Activated naive CD4-positive, alpha-beta T cell treated with anti-CD3 and anti-CD28 coated beads, Interleukin-2, amount 50 U/mL, for 24 hours (primary cell): Measurements from ENCODE around the gene EEF1AKMT4.

ENCODE experiments used
- H3K27ac Mint-ChIP-seq: one replicate; pipeline ENCODE4 v1.8.0; 2021; ENCODE audit warnings: mild to moderate bottlenecking, mixed read lengths
- H3K27me3 Mint-ChIP-seq: one replicate; pipeline ENCODE4 v1.8.0; 2021; ENCODE audit warnings: mixed read lengths
- H3K36me3 Mint-ChIP-seq: one replicate; pipeline ENCODE4 v1.8.0; 2021; ENCODE audit warnings: mixed read lengths
- H3K4me1 Mint-ChIP-seq: one replicate; pipeline ENCODE4 v1.8.0; 2021; ENCODE audit warnings: mixed read lengths
- H3K4me3 Mint-ChIP-seq: one replicate; pipeline ENCODE4 v1.8.0; 2021; ENCODE audit warnings: mild to moderate bottlenecking, mixed read lengths
- H3K9me3 Mint-ChIP-seq: one replicate; pipeline ENCODE4 v1.8.0; 2021; ENCODE audit warnings: mixed read lengths

Gene EEF1AKMT4

GRCh38 chr3:184241447-184242296, 7.8 kb upstream of the EEF1AKMT4 start:
- H3K27ac Mint-ChIP-seq, result no peak overlapping the region
- H3K4me3 Mint-ChIP-seq, result no peak overlapping the region
- peaks cover 9% of the 10 kb centered on the region for H3K36me3 Mint-ChIP-seq
- no peaks in the 10 kb centered on the region for H3K27me3 Mint-ChIP-seq
- no peaks in the 10 kb centered on the region for H3K9me3 Mint-ChIP-seq
- H3K4me1 Mint-ChIP-seq, result peaks cover 5% of the 10 kb centered on the region

DNA sequence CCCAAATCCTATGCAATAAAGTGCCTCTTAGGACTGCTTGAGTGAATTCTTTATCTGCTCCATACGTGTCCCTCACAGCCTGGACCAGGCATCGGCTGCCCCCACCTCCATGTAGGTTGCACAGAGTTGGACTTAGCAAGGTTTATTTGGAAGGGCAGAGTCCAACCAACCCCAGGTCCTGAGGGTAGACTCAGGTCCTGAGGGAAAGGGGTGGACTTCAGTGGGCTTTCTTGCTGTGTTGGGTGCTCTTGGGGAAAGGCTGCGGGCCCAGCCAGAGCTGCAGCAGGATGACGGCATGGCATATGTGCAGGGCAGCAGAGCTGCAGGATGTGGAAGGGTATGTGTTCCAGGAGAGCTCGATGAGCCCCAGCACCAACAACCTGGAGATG, 7.2 kb upstream of the EEF1AKMT4 start:
- Mint-ChIP-seq H3K36me3 (peaks cover 9% of the 10 kb centered on the region), H3K27ac (no peak overlapping the region), H3K9me3 (no peaks in the 10 kb centered on the region), H3K4me1 (peaks cover 5% of the 10 kb centered on the region), H3K27me3 (no peaks in the 10 kb centered on the region), H3K4me3 (no peak overlapping the region)

DNA sequence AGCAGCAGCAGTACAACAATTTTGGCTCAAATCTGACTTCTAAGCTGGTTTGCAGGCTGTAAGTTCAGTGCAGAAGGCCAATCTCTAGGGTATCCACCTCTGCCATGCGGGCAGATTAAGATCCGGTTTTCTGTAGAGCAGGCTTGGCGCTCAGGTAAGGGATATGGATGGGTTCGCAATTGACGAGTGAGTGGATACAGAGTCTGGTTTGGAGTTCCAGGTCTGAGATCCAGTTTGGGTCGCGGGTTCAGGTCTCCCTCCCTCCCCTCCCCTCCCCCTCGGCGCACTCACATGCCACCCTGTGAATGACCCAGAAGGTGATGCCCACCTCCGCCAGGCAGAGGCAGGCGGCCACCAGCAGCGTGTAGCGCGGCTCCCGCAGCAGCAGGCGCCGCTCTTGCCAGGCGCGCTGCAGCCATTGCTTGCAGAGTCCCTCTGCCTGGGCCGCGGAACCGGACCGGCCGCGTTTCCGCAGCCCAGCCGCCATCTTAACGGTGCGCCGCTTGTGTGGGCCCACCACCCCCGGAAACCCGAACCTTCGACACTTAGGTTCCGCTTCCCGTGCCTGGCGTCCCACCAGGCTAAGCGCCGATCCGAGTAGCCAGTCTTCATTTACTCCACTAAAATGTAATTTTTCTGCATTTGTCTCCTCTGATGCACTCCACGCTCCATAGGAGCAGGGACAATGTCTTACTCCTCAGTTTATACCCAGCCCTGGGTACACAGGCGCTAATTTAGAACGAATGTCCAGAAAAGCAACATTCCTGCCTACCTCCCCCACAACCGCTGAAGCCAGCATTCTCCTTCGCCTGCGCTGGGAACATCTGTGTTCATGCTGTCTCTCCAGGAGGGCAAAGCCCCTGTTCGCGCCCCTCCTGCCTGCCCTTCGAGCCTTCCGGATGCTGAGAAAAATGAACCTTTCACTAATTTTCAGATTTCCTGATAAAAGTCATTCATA, 739 bp upstream of the EEF1AKMT4 start, which contains the start of gene ALG3:
Gene ALG3, minus strand, starts transcription at position 509 of the 958 bp plus-strand sequence. Its CDS starts 22 bp downstream, at position 487.
- Mint-ChIP-seq H3K27me3 (no peaks in the 10 kb centered on the region), H3K4me3 (peak within 1 kb of the TSS; percentile 97), H3K9me3 (no peaks in the 10 kb centered on the region), H3K27ac (peak within 1 kb of the TSS; percentile 100), H3K4me1 (peaks cover 15% of the 10 kb centered on the region), H3K36me3 (peaks cover 6% of the 10 kb centered on the region)

GRCh38 chr3:184250167-184250828, 826 bp downstream of the EEF1AKMT4 start:
- Mint-ChIP-seq H3K4me1 (peaks cover 15% of the 10 kb centered on the region), H3K36me3 (no peaks in the 10 kb centered on the region), H3K27me3 (no peaks in the 10 kb centered on the region), H3K4me3 (peak overlapping the region; percentile 97), H3K27ac (peak overlapping the region; percentile 100), H3K9me3 (no peaks in the 10 kb centered on the region)

DNA sequence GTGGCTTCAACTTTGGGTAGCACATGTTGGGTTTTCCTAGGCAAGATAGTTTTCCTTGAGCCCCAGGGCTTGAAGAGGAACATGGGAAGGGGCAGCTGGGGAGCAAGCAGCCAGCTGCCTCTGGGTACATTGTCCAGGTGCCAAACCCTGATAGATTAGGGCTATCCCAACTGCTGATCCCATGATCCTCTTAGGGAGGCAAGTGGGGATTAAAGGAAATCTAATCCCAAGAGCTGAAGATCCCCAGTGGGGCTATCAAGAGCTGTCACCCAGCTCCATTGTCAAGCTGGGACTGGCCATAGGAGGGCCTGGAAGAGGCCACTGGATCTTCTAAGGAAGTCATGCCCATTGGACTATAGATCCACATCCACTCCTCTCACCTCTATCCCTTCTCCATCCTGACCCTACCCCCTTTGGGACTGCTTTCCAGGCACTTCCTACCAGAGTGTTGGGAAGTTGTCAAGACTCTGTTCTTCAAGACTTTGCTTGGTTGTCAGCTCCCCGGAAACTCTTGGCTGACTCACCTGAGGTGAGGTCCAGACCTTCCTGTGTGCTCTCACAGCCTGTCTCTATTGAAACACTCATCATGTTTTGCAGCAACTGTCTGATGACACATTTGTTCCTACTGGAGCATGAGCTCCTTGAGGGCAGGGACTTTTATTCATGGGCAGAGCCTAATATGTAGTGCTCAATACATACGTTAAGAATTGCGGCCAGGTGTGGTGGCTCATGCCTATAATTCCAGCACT, 6.0 kb downstream of the EEF1AKMT4 start:
- peak overlapping the region; percentile 30 for H3K27ac Mint-ChIP-seq
- H3K4me1 Mint-ChIP-seq, result peaks cover 13% of the 10 kb centered on the region
- peaks cover 7% of the 10 kb centered on the region for H3K27me3 Mint-ChIP-seq
- no peaks in the 10 kb centered on the region for H3K9me3 Mint-ChIP-seq
- no peak overlapping the region for H3K4me3 Mint-ChIP-seq
- peaks cover 6% of the 10 kb centered on the region for H3K36me3 Mint-ChIP-seq

GRCh38 chr3:184257083-184257915, 7.8 kb downstream of the EEF1AKMT4 start:
- Mint-ChIP-seq H3K27me3 (peaks cover 13% of the 10 kb centered on the region), H3K4me3 (no peak overlapping the region), H3K27ac (no peak overlapping the region), H3K36me3 (peaks cover 7% of the 10 kb centered on the region), H3K9me3 (no peaks in the 10 kb centered on the region), H3K4me1 (peaks cover 21% of the 10 kb centered on the region)

GRCh38 chr3:184258926-184259325, 9.5 kb downstream of the EEF1AKMT4 start:
- Mint-ChIP-seq H3K9me3 (no peaks in the 10 kb centered on the region), H3K27ac (no peak overlapping the region)

GRCh38 chr3:184259396-184259877, 10.0 kb downstream of the EEF1AKMT4 start:
- H3K36me3 Mint-ChIP-seq, result peaks cover 7% of the 10 kb centered on the region
- H3K9me3 Mint-ChIP-seq, result no peaks in the 10 kb centered on the region
- H3K27me3 Mint-ChIP-seq, result peaks cover 17% of the 10 kb centered on the region
- peak overlapping the region; percentile 77 for H3K4me3 Mint-ChIP-seq
- H3K4me1 Mint-ChIP-seq, result peaks cover 26% of the 10 kb centered on the region
- no peak overlapping the region for H3K27ac Mint-ChIP-seq

More at GRCh38 chr3:184258926-184259325, 9.5 kb downstream of the EEF1AKMT4 start:
- H3K36me3 Mint-ChIP-seq, result peaks cover 7% of the 10 kb centered on the region
- peaks cover 26% of the 10 kb centered on the region for H3K4me1 Mint-ChIP-seq
- peak overlapping the region; percentile 77 for H3K4me3 Mint-ChIP-seq
- peaks cover 17% of the 10 kb centered on the region for H3K27me3 Mint-ChIP-seq

DNA sequence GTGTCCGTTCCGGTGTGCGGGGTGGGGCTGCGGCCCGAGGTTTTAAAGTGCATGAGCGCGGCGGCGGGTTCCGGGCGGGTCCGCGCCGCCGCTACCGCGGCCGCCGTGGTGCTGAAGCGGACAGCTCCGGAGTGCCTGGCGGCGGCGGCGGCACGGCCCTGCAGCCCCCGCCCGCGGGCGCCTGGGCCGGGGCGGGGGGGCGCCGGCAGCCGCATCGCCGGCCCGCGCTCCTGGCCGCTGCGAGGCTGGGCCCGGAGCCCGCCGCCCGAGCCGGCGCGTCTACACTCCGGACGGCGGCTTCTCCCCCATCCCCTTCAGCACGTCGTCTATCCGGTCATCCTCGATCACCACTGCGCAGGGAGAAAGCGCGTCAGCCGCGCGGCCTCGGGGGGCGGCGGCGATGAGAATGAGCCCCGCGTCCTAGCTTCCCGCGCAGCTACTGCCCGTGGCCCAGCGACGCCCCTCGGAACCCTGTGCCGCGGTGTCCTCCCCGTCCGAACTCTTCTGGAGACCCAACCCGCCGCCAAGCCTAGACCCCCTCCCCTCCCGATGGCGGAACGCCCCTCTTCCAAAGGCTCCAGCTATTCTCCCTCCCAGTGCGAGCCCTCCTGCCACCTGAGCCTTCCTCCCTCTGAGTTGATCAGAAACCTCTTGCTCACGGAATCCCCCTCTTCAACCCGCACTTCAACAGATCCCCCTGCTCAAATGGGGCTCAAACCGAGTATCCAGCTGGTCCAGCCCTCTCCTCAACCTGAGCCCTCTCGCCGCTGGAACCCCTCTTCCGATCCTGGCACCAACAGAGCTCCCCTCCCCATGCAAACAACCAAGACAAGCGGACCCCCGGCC, 10.6 kb downstream of the EEF1AKMT4 start:
- H3K4me3 Mint-ChIP-seq, result peak overlapping the region; percentile 86
- peak overlapping the region; percentile 53 for H3K27ac Mint-ChIP-seq
- H3K9me3 Mint-ChIP-seq, result no peaks in the 10 kb centered on the region
- H3K27me3 Mint-ChIP-seq, result peaks cover 20% of the 10 kb centered on the region
- peaks cover 26% of the 10 kb centered on the region for H3K4me1 Mint-ChIP-seq
- H3K36me3 Mint-ChIP-seq, result peaks cover 7% of the 10 kb centered on the region

- peaks cover 20% of the 10 kb centered on the region for H3K27me3 Mint-ChIP-seq
These were observed 11.3 kb downstream of the EEF1AKMT4 start for GRCh38 chr3:184260724-184261269.

GRCh38 chr3:184261270-184261853, 11.9 kb downstream of the EEF1AKMT4 start, which contains the start of gene CAMK2N2:
Gene CAMK2N2, minus strand, starts transcription at chr3:184261553. Its CDS starts 268 bp downstream, at chr3:184261285.
- Mint-ChIP-seq H3K4me1 (peaks cover 22% of the 10 kb centered on the region), H3K27me3 (peaks cover 22% of the 10 kb centered on the region), H3K4me3 (peak within 1 kb of the TSS; percentile 97), H3K9me3 (no peaks in the 10 kb centered on the region), H3K36me3 (peaks cover 7% of the 10 kb centered on the region), H3K27ac (peak within 1 kb of the TSS; percentile 74)

More at GRCh38 chr3:184260724-184261269, 11.3 kb downstream of the EEF1AKMT4 start:
- Mint-ChIP-seq H3K4me3 (peak overlapping the region; percentile 86), H3K9me3 (no peaks in the 10 kb centered on the region), H3K36me3 (peaks cover 7% of the 10 kb centered on the region), H3K4me1 (peaks cover 22% of the 10 kb centered on the region), H3K27ac (peak overlapping the region; percentile 53)
